Measurements from ENCODE around the gene WDR70.

WDR70 gene

DNA sequence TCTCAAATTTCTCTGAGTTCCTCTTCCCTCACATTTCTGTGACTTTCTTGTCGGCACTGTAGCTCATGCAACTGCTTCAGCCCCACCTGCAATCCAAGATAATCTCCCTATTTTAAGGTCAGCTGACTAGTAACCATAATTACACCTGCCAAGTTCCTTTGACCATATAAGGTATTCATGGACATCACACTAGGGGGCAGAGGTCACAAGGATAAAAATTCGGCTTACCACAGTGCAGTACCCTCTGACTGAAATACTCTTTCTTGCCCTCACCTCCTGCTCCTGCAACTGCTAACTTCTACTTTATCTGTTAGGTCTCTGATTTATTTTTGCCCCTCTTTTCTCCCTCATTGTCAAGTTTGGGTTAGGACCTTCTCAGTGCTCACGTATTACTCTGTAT lies 316.5 kb downstream of the WDR70 start:
- DNase-seq: no peak

GRCh38 chr5:37696190-37697021 lies 317.3 kb downstream of the WDR70 start:
- no peak for DNase-seq

GRCh38 chr5:37701868-37702267 lies 322.8 kb downstream of the WDR70 start:
- no peak for DNase-seq

DNA sequence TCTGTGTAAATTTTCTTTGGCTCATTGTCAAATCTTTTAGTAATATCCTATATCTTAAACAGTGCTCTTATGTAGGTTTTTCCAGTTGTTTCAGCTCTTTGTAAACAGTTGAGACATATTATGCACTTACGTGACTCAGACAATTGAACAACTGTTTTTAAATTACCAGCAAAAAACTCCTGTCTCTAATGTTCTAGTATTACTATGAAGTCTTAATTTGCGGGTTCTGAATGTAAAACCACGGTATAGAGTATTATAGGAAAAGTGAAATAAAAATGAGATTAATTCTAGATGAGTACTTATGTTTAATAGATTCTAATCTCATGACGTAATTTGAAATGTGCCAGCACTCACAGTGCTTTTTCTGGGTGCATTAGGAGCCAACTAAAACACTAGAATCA lies 324.7 kb downstream of the WDR70 start:
- no peak for DNase-seq

DNA sequence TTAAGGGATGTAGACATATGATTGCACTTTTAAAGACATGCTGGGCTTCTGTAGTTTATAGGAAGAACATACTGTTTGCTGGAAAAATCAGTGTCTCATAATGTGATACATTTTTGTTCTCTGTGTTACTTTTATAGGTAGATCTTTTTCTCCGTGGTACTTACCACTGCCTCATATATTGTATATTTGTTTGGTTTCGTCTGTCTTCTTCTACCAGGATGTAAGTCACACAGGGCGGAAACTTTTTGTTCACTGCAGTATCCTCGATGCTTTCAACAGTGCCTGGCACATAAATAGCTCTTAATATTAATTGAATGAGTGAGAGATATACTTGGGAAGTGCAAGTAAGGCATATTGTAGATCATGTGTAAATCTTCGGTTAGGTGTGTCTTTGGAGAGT lies 325.3 kb downstream of the WDR70 start:
- no peak for DNase-seq

GRCh38 chr5:37709020-37709419 lies 329.9 kb downstream of the WDR70 start:
- DNase-seq: no peak

- DNase-seq: no peak
Observed at GRCh38 chr5:37710965-37711364, 331.8 kb downstream of the WDR70 start.

DNA sequence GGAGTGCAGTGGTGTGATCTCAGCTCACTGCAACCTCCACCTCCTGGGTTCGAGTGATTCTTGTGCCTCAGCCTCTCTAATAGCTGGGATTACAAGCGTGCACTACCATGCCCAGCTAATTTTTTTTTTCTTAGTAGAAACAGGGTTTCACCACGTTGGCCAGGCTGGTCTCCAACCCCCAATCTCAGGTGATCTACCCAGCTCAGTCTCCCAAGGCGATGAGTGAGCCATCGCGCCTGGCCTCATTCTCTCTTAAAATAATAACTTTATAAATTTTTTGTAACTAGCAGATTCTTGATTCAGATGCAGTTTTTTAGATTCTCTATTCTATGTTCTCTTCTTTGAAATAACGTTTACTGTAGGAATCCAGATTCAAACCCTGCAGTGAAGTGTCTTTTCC lies 333.6 kb downstream of the WDR70 start:
- no peak for DNase-seq

- no peak for DNase-seq
Observed at GRCh38 chr5:37714756-37715155, 335.6 kb downstream of the WDR70 start.

- no peak for DNase-seq
Observed at GRCh38 chr5:37715361-37715760, 336.2 kb downstream of the WDR70 start.

DNA sequence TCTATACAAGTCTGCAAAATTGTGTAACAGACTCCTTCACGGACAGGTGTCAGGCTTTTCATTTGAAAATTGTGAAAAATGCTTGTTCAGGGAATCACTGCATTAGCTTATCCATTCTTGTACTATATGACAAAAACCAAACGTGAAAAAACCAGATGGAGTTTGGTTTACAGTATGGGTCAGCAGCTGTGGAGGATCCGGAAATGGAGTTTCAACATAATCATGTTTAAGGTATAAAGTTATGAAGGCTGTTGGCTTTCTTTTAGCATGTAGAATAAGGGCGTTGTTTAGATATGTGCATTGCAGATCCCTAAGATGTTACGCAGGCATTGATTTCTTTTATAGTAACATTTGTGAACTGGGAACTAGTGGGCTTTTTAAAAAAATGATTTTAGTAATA lies 336.9 kb downstream of the WDR70 start:
- DNase-seq: no peak

DNA sequence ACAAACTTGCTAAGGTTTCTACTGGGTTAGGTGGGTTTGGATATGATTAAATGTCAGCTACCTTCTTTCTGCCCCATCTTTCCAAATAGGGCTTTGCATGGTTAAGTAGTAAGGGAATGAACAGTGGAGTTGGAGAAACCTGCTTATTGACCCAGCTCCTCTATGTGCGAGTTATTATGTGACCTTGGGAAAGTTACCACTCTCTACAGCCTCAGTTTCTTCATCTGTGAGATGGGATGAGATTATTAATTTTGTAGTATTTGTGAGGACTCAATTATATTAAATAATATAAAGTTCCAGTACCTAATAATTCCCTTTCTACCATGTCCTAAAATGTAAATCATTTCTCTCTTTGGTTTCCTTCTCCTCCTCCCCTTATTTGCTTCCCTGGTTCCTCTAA lies 337.3 kb downstream of the WDR70 start:
- DNase-seq: no peak

GRCh38 chr5:37717276-37717612 lies 338.1 kb downstream of the WDR70 start:
- DNase-seq: no peak

DNA sequence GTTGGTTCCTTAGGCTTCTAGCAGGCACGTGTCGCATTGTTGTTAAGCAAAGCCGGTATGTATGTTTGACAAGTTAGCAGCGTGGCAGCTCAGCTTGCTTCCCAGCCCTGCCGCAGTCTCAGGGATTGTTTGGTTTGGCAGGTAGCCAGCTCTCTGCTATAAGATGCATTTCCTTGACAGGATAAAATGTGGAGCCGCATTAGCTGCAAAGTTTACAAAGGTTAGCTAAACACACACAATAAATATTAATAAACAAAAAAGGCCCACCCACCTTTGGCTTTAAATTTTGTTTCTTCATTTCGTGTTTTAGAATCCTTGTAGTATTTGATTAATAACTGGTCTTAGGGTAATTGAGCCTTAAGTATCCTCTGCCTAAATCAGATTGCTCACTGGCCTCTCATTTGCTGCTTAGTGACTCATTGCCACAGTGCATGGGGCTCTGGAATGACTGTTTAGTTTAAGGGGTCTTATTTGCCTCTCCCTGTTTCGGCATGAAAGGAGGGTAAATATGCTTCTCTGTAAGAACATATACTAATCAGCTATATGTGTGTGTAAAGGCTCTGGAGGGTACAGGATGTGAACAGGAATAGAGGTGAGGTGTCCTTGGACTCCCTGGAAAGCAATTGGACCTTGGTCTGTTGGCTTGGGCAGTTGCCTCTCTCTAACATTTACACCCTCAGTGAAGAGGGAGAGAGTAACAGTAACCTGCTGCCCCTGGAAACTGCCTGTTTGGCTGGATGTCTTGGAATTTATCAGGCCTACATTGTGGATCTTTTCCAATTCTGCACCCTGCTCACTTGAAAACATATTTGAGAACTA lies 338.7 kb downstream of the WDR70 start:
- no peak for DNase-seq

GRCh38 chr5:37720550-37720952 lies 341.4 kb downstream of the WDR70 start:
- DNase-seq: no peak

- no peak for DNase-seq
Observed at GRCh38 chr5:37721447-37721871, 342.3 kb downstream of the WDR70 start.

GRCh38 chr5:37722236-37723161 lies 343.4 kb downstream of the WDR70 start:
- DNase-seq: no peak

GRCh38 chr5:37723162-37723961 lies 344.2 kb downstream of the WDR70 start:
- no peak for DNase-seq

DNA sequence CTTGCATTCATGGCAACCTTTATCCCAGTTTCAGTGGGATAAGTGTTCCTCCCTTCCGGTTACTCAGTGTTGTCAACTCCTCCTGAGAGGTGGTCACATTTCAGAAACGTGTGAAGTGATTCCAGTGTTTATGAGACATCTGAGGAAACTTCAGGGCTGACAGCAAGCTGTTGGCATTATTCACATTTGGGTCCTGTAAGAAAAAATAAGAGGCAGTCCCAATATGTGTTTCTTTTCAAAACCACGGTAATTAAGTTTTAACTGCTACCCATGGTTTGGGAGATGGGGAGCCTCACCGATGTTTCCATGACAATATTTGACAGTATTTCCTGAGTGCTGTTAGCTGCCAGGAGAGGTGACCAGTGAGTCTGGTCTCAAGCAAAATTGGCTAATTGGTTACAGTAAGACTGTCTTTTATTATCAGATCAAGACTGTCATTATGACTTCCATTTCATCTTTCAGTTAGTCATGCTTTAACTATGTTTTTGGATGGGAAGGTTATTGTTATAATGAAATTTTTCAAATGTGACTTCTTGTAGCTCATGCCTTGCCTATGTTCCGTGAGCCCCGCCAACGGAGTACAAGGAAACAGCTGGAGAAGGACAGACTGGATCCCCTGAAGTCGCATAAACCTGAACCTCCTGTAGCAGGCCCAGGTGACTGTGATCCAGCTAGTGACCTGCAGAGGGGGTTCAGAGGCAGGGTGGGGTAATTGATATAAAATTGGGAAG lies 345.4 kb downstream of the WDR70 start:
- DNase-seq: no peak

- DNase-seq: no peak
Observed at GRCh38 chr5:37725185-37725584, 346.1 kb downstream of the WDR70 start.

GRCh38 chr5:37727238-37727637 lies 348.1 kb downstream of the WDR70 start:
- no peak for DNase-seq

Data from GDM1 (cell line).